ENCODE results near the gene STRA8.

Gene STRA8

GRCh38 chr7:135233570-135233969, at the start of gene STRA8:
Gene STRA8, plus strand, starts transcription at chr7:135233838. Its CDS starts 6,687 bp downstream, at chr7:135240525.
- no peak for DNase-seq

GRCh38 chr7:135184254-135184841, 49.3 kb upstream of the STRA8 start:
- DNase-seq, result no peak

- no peak for DNase-seq
Measured at GRCh38 chr7:135185471-135186260, 48.0 kb upstream of the STRA8 start.

- DNase-seq, result no peak
Measured at GRCh38 chr7:135186261-135186540, 47.4 kb upstream of the STRA8 start.

- DNase-seq, result no peak
Measured at GRCh38 chr7:135186841-135187253, 46.8 kb upstream of the STRA8 start.

- DNase-seq, result no peak
Measured at GRCh38 chr7:135188298-135188984, 45.2 kb upstream of the STRA8 start.

- DNase-seq, result no peak
Measured at GRCh38 chr7:135189221-135189662, 44.4 kb upstream of the STRA8 start.

GRCh38 chr7:135189961-135190360, 43.7 kb upstream of the STRA8 start:
- no peak for DNase-seq

GRCh38 chr7:135190703-135191102, 42.9 kb upstream of the STRA8 start:
- DNase-seq, result no peak

- DNase-seq, result no peak
Measured at GRCh38 chr7:135192914-135193536, 40.6 kb upstream of the STRA8 start.

- no peak for DNase-seq
Measured at GRCh38 chr7:135193615-135194081, 40.0 kb upstream of the STRA8 start.

GRCh38 chr7:135194494-135195095, 39.0 kb upstream of the STRA8 start:
- DNase-seq, result no peak

GRCh38 chr7:135195156-135195555, 38.5 kb upstream of the STRA8 start:
- DNase-seq, result no peak

GRCh38 chr7:135195968-135196629, 37.5 kb upstream of the STRA8 start:
- no peak for DNase-seq

GRCh38 chr7:135197343-135197742, 36.3 kb upstream of the STRA8 start:
- no peak for DNase-seq

- DNase-seq, result no peak
Measured at GRCh38 chr7:135197906-135198655, 35.6 kb upstream of the STRA8 start.

- DNase-seq, result no peak
Measured at GRCh38 chr7:135199439-135199838, 34.2 kb upstream of the STRA8 start.

- no peak for DNase-seq
Measured at GRCh38 chr7:135200821-135201331, 32.8 kb upstream of the STRA8 start.

- DNase-seq, result no peak
Measured at GRCh38 chr7:135201350-135201749, 32.3 kb upstream of the STRA8 start.

- no peak for DNase-seq
Measured at GRCh38 chr7:135204341-135204749, 29.3 kb upstream of the STRA8 start.

- DNase-seq, result no peak
Measured at GRCh38 chr7:135204876-135205275, 28.8 kb upstream of the STRA8 start.

GRCh38 chr7:135205850-135206249, 27.8 kb upstream of the STRA8 start:
- DNase-seq, result no peak
